ENCODE results near the gene ATP4A. TPM values are rescaled to one million over a fixed set of nuclear protein-coding genes. Genes with fewer than 3 reads are reported as not detected.

Gene ATP4A
- total RNA-seq, 2 donors from 2014 or later, result 1.9 TPM; not detected in 1

DNA sequence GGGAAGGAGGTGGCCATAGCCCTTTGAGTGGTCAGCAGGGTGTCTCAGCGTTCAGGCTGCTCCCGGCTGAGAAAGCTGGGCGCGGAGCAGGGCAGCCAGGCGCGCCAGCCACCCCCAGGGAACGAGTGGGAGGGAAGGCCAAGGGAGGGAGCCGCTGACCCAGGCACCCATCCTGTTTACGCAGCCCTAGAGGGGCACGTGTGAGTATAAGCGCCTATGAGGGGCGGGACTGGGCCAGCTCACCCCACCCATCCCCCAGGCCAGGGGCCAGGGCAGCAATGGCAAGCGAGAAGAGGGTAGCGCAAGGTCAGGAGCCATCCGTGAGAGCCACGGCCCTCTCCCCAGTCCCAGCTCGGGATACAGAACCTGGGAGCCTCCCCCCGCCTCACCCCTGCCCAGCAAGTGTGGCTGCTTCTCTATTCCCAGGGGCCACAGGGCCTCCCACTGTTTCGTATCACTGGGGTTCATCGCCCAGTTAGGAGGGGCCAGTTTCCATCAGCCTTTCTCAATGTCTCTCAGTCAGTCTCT lies 49.1 kb downstream of the ATP4A start:
- Histone ChIP-seq H3K9me3 (no peaks in the 10 kb centered on the region), H3K4me1 (replicated peaks) (no peaks in the 10 kb centered on the region), H3K27ac (no peak overlapping the region), H3K36me3 (no peaks in the 10 kb centered on the region), H3K4me3 (no peak overlapping the region), H3K27me3 (replicated peaks; ENCODE audit: insufficient read depth) (peaks cover 4% of the 10 kb centered on the region)
- WGBS, result 27% methylated on average over 20 of the region's 20 CpGs
- TF ChIP-seq POLR2AphosphoS5 (IDR thresholded peaks at IDR 0.05), result no peak
- TF ChIP-seq POLR2A (IDR thresholded peaks at IDR 0.05), result no peak
- TF ChIP-seq, protein P1, sequence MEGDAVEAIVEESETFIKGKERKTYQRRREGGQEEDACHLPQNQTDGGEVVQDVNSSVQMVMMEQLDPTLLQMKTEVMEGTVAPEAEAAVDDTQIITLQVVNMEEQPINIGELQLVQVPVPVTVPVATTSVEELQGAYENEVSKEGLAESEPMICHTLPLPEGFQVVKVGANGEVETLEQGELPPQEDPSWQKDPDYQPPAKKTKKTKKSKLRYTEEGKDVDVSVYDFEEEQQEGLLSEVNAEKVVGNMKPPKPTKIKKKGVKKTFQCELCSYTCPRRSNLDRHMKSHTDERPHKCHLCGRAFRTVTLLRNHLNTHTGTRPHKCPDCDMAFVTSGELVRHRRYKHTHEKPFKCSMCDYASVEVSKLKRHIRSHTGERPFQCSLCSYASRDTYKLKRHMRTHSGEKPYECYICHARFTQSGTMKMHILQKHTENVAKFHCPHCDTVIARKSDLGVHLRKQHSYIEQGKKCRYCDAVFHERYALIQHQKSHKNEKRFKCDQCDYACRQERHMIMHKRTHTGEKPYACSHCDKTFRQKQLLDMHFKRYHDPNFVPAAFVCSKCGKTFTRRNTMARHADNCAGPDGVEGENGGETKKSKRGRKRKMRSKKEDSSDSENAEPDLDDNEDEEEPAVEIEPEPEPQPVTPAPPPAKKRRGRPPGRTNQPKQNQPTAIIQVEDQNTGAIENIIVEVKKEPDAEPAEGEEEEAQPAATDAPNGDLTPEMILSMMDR (IDR thresholded peaks at IDR 0.05), result no peak
- no peak for DNase-seq (ENCODE audit: low spot score)
- intact Hi-C loops (cut with DNase I), result no loop called here

DNA sequence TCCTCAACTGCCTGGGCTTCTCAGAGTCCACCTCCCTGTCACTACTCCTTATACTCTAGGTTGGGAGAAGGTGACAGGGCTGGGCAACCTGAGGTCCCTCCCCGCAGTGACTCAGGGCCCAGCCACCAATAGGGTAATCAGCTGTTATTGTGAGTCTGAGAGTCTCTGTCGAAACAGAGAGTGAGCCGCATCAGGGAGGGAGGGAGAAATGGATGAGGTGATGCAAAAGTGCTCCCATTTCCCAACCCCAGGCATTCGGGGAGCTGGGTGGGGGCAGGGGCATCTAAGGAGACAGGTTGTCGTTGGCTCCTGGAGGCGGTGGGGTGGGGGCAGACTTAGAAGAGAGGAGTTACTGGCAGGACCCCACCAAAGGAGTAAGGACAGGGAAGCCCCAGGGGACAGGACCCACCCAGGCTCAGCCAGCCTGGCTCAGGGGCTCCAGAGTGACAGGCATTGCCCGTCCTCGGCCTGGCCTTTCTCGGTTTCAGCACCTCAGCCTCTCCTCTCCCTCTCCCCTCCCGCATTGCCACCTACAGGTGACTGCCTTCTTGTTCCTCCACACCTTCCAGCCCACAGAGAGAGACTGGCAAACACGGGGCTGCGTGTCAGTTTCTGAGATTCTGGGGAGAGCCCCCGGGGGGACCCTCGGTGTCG lies 49.7 kb downstream of the ATP4A start, which contains the start of gene DMKN:
DMKN (minus strand) TSS at position 22 of the 654 bp plus-strand sequence. CDS start 174 bp downstream, outside the sequence.
- Histone ChIP-seq H3K9me3 (no peaks in the 10 kb centered on the region), H3K4me3 (no peak within 1 kb of the TSS), H3K4me1 (replicated peaks) (no peaks in the 10 kb centered on the region), H3K27ac (no peak within 1 kb of the TSS), H3K27me3 (replicated peaks; ENCODE audit: insufficient read depth) (peaks cover 4% of the 10 kb centered on the region), H3K36me3 (no peaks in the 10 kb centered on the region)
- TF ChIP-seq POLR2AphosphoS5 (IDR thresholded peaks at IDR 0.05), result no peak
- no peak for TF ChIP-seq POLR2A (IDR thresholded peaks at IDR 0.05)
- TF ChIP-seq, protein P1 (IDR thresholded peaks at IDR 0.05), result no peak
- DNase-seq (ENCODE audit: low spot score), result no peak
- intact Hi-C loops (cut with DNase I), result no loop called here
- whole genome bisulfite sequencing, result 22% methylated on average over 15 of the region's 15 CpGs

DNA sequence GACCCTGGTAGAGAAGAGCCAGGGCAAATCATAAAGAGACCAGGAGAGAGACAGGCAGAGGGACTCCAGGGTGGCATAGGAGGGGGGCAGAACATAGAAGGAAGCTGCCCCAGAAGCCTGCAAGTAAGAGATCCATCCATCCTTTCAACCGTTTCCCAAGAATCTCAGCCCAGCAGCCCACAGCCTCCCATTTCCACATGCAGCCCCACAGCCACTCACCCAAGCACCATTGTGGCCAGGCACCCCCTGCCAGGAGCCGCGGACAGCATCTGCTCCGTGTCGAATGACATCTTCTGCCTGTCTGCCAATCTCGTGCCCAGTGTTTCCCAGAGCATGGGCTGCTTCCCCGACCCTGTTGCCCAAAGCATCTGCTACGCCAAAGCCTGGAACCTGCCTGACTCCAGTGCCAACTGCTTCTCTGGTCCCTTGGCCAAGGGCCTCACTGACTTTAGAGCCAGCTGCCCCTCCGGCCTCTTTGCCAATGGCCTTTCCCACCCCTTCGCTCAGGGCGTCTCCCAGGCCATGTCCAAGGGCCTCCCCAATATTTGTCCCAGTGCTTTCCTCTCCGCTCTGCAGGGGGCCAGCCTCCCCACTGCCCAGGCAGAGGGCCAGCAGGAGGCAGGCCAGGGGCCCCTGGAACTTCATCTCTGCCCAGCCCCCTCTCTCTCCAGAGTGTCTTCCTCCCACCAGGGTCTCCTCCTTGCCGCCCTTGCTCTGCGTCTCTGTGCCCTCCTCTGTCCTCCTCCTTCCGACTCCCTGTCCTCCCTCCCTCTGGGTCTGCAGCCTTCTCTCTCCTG lies 50.4 kb downstream of the ATP4A start:
- Histone ChIP-seq H3K36me3 (no peaks in the 10 kb centered on the region), H3K27ac (no peak overlapping the region), H3K4me3 (no peak overlapping the region), H3K9me3 (no peaks in the 10 kb centered on the region), H3K4me1 (replicated peaks) (no peaks in the 10 kb centered on the region), H3K27me3 (replicated peaks; ENCODE audit: insufficient read depth) (peaks cover 4% of the 10 kb centered on the region)
- intact Hi-C loops (cut with DNase I), result no loop called here
- DNase-seq (ENCODE audit: low spot score), result no peak
- WGBS, result 81% methylated on average over 15 of the region's 15 CpGs
- TF ChIP-seq POLR2AphosphoS5 (IDR thresholded peaks at IDR 0.05) (no peak), POLR2A (IDR thresholded peaks at IDR 0.05) (no peak)
- TF ChIP-seq, protein P1 (IDR thresholded peaks at IDR 0.05), result no peak

DNA sequence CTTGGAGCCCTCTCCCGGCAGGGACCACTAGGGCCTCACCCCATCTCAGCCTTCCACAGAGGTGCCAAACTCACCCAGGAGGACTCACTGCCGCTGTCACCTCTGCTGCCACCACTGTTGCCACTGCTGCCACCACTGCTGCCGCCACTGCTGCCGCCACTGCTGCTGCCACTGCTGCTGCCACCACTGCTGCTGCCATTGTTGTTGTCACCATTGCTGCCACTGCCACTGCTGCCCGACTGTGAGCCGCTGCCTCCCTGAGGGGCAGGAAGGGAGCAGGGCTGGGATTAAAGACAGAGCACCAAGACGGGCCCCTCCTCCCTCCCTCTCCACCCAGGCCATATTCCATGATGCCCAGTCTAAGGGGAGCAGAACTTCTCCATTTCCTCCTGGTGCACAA lies 52.1 kb downstream of the ATP4A start:
- Histone ChIP-seq H3K27ac (no peak overlapping the region), H3K36me3 (no peaks in the 10 kb centered on the region), H3K27me3 (replicated peaks; ENCODE audit: insufficient read depth) (peaks cover 4% of the 10 kb centered on the region), H3K4me1 (replicated peaks) (no peaks in the 10 kb centered on the region), H3K4me3 (no peak overlapping the region), H3K9me3 (no peaks in the 10 kb centered on the region)
- intact Hi-C loops (cut with DNase I), result no loop called here
- TF ChIP-seq, protein P1 (IDR thresholded peaks at IDR 0.05), result no peak
- TF ChIP-seq POLR2A (IDR thresholded peaks at IDR 0.05) (no peak), POLR2AphosphoS5 (IDR thresholded peaks at IDR 0.05) (no peak)
- 86% methylated on average over 7 of the region's 7 CpGs for WGBS
- DNase-seq (ENCODE audit: low spot score), result no peak
